HG02588 (cell line): ENCODE measurements around the gene SKIDA1.

Experiments
- ATAC-seq: cut with Tn5 transposase; IDR thresholded peaks from one replicate; pipeline ENCODE4 v1.9.1; 2021; ENCODE audit warnings: mild to moderate bottlenecking, moderate library complexity; ENCODE audit not compliant: unreplicated experiment

The SKIDA1 gene

GRCh38 chr10:21502348-21502740 is 23.1 kb downstream of the SKIDA1 start:
- no peak for ATAC-seq

DNA sequence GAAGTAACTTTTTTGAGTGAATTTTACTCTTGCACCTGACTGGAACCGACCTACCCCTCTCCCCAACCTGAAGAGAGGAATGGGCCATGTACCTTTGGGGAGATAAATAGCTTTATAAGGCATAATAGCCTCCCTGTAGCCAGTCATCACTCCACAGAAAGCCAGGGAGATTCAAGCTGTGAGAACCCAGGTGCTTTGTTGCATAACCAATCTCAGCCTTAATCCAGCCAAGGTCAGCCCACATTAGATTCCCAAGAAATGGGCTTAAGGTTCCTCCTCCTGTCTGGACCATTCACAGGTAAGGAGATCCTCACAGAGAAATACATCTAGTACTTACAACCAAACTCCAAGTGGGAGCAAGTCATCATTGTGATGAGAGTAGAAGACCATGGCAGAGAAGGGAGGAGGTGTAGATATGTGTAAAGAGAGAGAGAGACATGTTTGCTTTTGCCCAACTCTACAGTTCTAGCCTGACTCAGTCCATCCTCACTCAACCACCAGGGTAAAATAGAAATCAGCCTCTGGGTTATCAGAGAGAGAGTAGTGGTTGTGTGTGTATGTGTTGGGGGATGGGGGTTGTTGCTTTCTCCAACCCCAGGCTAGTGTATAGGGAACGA is 23.6 kb downstream of the SKIDA1 start:
- no peak for ATAC-seq

DNA sequence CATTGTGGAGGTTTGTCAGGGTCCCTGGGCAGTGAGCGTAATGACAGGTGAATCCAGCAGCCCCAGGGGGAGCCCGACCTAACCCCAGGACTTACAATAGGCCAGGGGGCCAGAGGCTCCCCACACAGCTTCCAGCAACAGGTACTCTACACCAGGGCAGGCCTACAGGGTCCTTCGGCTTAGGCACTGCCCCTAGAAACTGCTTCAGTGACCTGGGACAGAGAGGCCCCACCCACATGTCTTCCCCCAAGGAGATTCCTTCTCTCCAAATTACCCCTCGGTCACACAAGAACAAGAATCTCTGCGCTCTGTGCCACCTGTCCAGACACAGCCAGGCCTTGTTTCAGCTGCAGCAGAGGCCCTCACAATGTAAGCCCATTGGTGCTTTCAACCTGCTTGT is 24.4 kb downstream of the SKIDA1 start:
- ATAC-seq = no peak

DNA sequence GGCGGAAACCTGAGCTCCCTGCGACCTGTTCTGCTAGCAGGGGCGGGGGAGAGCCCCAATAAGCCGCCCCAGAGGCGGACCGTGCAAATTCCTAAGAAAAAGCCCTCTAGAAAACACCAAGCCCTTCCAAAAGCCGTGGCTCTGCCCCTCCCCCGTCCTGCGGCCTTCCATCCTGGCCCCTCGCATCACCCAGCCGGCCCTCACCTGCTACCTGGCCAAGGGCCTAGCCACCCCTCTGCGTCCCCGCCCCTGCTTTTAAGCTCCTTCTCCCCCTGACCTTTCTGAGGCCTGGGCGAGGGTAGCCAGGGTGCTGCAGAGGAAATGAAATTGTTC is 24.9 kb downstream of the SKIDA1 start:
- ATAC-seq = no peak

DNA sequence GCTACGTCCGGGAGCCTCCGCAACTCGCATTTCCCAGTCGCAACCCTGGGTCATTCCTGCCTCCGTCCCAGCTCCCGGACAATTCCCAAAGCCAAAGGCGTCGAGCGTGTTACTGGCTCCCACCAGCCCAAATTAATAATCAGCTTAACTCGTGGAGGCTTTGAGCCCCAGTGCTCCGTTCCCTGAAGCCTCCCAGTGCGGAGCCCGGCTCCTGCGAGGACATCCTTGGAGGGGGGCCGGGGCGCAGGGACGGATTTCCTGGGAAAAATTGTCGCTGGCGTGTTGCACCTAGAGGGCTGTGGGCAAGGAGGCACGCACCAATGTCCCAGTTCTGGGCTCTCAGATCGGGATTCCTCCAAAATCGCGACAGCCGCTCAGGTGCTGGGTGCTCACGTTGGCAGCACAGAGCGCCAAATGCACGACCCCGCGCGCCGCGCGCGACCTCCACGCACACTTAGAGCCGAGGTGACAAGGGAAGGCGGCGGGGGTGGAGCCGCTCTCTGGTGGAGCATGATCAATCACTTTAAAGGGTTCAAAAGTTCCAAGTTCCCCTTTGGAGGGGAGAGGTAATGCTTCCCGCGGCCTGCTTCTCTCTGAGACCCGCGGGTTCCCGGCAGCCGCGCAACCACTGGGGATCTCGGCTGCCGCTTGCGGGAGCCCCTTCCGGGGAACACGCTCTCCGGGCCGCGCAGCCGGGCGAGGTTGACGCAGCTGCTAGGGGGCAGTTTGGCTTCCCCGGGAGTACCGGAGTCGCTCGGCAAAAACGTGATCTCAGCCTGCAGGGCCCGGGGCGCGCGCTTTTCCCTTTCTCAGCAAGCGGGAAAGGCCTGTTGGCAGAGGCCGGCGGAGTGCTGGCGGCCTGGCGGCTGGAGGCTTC is 25.5 kb downstream of the SKIDA1 start:
- ATAC-seq = no peak

GRCh38 chr10:21498986-21499385 is 26.5 kb downstream of the SKIDA1 start:
- ATAC-seq = no peak

- no peak for ATAC-seq
Measured at GRCh38 chr10:21498377-21498776, 27.1 kb downstream of the SKIDA1 start.

GRCh38 chr10:21497177-21497807 is 28.2 kb downstream of the SKIDA1 start:
- ATAC-seq = no peak

- peak; percentile 40 for ATAC-seq
Measured at GRCh38 chr10:21496343-21497176, 28.9 kb downstream of the SKIDA1 start.

GRCh38 chr10:21495752-21496342 is 29.6 kb downstream of the SKIDA1 start:
- ATAC-seq = peak; percentile 81

GRCh38 chr10:21495002-21495751 is 30.3 kb downstream of the SKIDA1 start:
- ATAC-seq = no peak

- ATAC-seq = peak; percentile 26
Measured at GRCh38 chr10:21494191-21495001, 31.1 kb downstream of the SKIDA1 start.

DNA sequence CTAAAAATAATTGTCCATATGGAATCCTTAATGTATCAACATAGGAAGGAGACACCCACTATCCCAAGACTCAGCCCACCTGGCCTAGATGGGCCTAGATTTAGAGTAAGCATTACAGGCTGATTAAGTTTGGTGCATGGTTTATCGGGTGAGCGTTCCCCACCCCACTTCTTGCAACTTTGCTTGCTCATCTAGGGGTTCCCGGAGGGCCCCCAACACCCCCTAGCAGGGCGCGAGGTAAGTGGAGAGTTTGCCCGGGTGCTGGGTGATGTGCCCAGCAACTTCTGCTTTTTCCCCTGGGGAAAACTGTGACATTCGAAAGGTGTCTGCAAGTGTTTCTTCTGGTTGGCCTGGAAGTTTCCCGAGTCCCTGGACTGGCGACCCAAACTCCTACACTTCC is 31.7 kb downstream of the SKIDA1 start:
- ATAC-seq = no peak

DNA sequence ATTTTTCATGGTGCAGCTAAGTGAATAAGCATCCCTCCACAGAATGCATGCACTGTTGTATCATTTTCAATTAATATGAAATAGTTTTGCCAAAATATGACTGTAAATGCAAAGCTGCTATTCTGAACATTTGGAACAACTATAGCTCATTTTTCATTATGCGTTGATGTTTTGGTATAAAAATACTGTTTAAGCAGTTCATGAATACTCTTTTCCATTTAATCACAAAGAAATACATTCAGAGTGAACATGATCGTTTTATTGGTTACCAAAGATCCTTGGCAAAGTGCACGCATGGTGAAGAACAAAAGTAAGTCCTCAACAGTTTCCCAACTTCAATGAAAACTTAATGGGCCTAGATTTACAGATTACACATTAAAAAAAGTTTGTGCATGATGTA is 33.1 kb downstream of the SKIDA1 start:
- no peak for ATAC-seq

DNA sequence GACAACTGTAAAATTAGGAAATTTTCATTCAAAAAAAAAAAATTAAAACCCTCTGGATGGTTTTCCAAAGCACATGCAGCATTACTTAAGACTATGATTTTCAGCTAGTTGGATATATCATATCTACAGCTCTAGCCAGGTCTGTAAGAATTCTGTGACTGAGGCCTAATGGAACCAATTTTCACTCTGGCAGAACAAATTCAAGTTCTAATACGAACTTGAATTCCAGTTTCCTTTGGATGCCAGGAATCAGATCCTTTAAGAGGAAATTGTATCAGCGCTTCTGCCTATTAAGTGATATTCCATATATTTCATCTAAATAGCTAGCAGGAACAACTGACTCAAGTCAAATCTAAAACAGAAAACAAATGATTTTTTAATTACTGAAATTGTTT is 34.8 kb downstream of the SKIDA1 start:
- no peak for ATAC-seq

DNA sequence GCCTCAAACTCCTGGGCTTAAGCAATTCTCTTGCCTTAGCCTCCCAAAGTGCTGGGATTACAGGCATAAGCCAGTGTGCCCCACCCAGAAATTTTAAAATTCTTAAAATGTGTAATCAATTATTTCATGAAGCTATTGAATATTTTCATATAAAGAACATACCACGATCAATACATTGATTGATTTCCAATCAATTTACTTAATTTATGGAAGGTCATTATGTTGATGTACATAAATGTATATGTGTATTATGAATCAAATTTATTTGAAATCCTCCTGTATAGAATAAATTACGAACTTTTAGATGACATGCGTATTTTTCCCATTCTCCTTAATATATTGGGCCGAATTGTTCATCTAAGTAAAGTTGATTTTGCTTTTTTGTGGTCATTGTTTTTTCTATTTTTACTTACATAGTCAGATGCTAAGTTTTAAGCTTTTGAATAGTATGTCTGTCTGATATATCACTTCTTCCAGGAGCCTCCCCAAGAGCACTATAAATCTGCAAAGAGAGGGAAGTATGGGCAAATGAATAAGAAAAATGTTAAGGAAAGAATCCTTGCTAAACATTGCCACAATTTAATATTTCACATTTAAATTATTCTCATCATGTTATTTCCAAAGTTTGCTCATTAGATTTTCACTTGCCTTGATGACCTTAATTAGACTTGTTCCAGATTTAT is 35.3 kb downstream of the SKIDA1 start:
- no peak for ATAC-seq

DNA sequence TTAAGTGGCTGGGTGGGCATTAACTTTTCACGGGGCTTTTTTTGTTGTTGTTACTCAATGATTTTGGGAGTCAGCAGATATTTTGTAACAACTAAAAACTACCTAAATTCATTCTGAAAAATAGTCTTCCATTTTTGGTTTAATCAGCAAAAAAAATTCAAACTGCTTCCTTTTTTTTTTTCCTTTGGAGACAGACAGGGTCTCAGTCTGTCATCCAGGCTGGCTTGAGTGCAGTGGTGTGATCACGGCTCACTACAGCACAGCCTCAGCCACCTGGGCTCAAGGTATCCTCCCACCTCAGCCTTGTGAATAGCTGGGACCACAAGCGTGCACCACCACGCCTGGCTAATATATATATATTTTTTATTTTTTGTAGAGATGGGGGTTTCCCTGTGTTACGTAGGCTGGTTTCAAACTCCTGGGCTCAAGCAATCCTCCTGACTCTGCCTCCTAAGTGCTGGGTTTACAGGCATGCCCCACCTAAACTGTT is 36.5 kb downstream of the SKIDA1 start:
- ATAC-seq = no peak

- ATAC-seq = no peak
Measured at GRCh38 chr10:21488246-21488956, 37.1 kb downstream of the SKIDA1 start.
